Retinal pigment epithelial cell (primary cell): Measurements from ENCODE around the gene MS4A10.
"Not testable (repeated sequence)": the region's sequence is repeated elsewhere in the genome, so short reads cannot be mapped to it uniquely, and the experiment has no call there.

ENCODE experiments used
- DNase-seq: peaks from one replicate; pipeline ENCODE4 v3.0.0-alpha.2; 2010; ENCODE audit warnings: low read depth
- H3K4me3 ChIP-seq: 2 replicates; pipeline ENCODE4 v1.5.1; 2011; ENCODE audit warnings: mild to moderate bottlenecking, low read length, control low read depth, moderate library complexity
- TF ChIP-seq, protein P1 (sequence below): conservative IDR thresholded peaks from 2 replicates; pipeline ENCODE4 v1.5.1; 2011; ENCODE audit warnings: low read depth, low read length, control low read depth, inconsistent platforms

The MS4A10 gene

DNA sequence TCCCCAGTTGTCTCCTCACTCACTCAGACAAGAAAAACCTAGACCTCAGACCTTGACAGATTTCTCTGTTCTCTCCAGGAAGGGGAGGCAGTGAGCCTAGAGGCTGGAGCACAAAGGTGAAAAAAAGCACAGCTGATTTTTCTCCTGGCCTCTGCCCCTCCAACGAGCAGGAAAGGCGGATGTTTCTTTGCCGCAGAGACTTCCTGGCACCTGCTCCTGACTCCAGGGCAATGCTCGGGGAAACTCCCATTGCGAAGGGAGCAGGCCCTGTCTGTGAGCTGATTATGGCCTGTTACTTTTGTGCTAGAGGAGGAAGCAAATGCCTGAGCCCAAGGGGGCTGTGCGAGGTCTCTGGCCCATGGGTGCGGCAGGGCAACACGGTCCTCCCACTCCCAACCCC lies 25.4 kb downstream of the MS4A10 start:
- TF ChIP-seq, protein P1, sequence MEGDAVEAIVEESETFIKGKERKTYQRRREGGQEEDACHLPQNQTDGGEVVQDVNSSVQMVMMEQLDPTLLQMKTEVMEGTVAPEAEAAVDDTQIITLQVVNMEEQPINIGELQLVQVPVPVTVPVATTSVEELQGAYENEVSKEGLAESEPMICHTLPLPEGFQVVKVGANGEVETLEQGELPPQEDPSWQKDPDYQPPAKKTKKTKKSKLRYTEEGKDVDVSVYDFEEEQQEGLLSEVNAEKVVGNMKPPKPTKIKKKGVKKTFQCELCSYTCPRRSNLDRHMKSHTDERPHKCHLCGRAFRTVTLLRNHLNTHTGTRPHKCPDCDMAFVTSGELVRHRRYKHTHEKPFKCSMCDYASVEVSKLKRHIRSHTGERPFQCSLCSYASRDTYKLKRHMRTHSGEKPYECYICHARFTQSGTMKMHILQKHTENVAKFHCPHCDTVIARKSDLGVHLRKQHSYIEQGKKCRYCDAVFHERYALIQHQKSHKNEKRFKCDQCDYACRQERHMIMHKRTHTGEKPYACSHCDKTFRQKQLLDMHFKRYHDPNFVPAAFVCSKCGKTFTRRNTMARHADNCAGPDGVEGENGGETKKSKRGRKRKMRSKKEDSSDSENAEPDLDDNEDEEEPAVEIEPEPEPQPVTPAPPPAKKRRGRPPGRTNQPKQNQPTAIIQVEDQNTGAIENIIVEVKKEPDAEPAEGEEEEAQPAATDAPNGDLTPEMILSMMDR: no peak
- no peak overlapping the region for H3K4me3 ChIP-seq
- no peak for DNase-seq

DNA sequence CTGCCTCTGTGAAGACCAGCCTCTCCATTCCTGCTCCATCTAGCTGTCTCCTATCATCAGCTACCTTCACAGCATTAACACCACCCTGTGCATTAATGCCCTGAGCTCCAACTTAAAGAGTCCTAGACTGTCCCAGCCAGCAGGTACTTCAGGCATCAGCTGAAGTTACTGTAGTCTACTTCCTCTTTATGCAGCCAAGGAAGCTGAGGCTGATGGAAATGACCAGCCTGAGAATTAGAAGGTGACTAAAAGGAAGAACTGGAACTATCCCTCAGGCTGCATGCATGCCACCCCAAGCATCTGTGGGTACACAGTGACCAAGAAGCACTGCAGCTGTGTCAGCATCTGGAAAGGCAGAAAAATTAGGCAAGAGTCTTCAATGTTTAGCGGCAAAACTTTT lies 28.2 kb downstream of the MS4A10 start:
- TF ChIP-seq, protein P1: no peak
- no peak overlapping the region for H3K4me3 ChIP-seq
- no peak for DNase-seq

DNA sequence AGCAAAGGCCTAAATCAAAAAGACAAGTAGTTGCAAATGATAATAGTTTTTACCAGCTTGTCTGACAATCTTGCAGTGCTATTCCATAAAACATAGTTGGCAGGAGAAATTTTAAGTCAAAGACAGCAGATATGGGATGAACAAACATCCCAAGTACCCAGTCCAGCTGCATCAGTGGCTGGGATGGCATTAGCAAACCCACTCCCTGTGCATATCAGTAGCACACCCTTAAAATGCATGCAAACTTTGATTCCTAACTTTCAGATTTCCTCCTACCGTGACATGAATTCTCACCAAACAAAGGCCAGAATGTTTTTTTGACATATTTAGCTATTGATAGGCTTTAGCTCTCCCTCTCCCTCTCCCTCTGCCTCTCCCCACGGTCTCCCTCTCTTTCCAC lies 29.0 kb downstream of the MS4A10 start:
- DNase-seq: no peak
- no peak overlapping the region for H3K4me3 ChIP-seq
- TF ChIP-seq, protein P1: no peak

DNA sequence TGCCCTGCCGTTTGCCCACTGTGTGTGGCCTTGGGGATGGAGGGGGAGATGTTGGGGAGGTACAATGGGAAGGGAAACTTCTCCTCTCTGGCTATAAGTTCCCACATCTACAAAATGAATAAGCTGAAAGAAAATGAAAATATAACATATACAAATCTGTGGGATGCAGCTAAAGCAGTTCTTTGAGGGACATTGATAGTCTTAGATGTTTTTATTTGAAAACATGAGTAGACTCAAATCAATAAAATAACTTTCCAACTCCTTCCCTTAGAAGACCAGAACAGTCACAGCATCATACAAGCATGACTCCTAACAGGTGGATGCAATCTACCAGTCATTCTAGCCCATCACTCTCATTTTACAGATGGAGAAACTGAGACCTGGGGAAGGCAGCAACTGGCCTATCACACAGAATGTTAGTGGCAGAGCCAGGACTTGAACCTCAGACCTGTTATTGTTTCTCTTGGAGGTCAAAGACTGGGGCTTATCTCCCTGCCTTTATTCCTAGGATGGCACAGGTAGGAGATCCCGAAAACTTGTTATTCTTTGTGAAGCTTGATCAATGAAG lies 31.5 kb downstream of the MS4A10 start:
- DNase-seq: no peak
- TF ChIP-seq, protein P1: no peak
- no peak overlapping the region for H3K4me3 ChIP-seq

DNA sequence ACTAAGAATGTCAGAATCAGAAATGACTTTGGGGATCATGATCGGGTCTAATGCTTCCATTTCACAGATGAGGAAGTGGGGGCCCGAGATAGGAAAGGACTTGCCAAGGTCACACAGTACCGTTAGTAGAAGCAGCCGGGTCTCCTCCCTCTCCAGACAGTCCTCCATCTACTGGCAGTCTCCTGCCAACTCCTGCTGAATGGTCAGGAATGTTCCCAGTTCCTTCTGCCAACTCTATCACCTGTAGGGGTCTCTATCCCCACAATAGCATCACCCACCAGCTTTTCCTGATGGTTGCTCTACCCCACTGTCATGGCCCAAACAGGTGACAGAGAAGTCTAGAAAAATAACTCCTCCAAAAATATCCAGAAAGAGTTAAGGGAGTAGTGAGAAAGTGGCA lies 32.9 kb downstream of the MS4A10 start:
- TF ChIP-seq, protein P1: no peak
- no peak for DNase-seq
- H3K4me3 ChIP-seq: no peak overlapping the region

DNA sequence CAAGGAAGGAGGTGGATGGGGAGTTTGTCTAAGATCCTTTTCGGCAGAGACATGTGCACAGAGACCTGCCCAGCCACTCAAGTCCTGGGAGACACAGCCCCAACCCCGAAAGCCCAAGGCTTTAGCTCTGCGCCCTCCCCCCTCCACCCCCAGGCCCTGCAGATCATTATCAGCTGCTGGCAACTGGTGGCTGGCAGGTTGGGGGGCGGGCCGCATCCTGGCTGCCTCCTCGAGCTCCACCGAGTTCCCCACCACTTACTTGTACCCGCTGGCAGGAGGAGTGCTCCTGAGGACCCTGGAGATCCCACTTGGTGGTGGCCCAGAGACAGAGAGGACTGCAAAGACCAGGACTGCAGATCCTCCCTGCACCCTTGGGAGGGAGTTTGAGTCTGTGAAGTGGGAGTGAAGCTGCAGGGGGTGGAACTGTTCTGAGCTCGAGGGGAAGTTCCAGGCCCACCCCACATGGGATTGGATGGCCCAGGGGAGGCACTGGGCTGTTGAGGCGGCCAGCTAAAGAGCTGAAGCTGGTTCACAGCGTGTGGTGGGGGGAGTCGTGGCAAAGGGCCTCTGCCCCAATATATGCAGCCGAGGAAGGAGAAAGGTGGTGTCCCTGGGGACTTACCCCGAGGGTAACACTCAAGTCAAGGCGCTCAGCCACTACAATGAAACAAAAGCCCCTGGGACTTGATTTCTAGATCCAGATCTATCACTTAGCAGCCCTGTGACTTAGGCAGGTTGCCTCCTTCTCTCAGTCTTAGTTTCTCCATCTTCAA lies 36.9 kb downstream of the MS4A10 start:
- DNase-seq: no peak
- TF ChIP-seq, protein P1: no peak
- H3K4me3 ChIP-seq: no peak overlapping the region

DNA sequence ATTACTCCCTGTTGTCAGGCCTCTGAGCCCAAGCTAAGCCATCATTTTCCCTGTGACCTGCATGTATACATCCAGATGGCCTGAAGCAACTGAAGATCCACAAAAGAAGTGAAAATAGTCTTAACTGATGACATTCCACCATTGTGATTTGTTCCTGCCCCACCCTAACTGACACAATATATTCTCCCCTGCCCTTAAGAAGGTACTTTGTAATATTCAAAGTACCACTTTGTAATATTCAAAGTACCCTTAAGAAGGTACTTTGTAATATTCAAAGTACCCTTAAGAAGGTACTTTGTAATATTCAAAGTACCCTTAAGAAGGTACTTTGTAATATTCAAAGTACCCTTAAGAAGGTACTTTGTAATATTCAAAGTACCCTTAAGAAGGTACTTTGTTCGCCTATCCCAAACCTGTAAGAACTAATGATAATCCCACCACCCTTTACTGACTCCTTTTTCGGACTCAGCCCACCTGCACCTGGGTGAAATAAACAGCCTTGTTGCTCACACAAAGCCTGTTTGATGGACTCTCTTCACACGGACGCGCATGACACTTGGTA lies 38.7 kb downstream of the MS4A10 start:
- not testable (repeated sequence) for H3K4me3 ChIP-seq, DNase-seq
